HepG2 (cell line): ENCODE measurements around the gene EIF3A. TPM values are rescaled to one million over a fixed set of nuclear protein-coding genes. Genes with fewer than 3 reads are reported as not detected.

ENCODE experiments used
- ATF1 ChIP-seq: IDR thresholded peaks from 2 replicates; pipeline ENCODE4 v1.6.1; 2016; ENCODE audit warnings: mild to moderate bottlenecking, control low read depth
- CREB1 ChIP-seq, 2 experiments: fragments of 450-650 bp in 1 of 2; IDR thresholded peaks; 2 replicates each; pipeline ENCODE4 v1.6.1; 2016 to 2017; ENCODE audit warnings: control low read depth in 1 of 2, mild to moderate bottlenecking in 1 of 2, missing compliant biosample characterization in 1 of 2, missing genetic modification characterization in 1 of 2
- FLYWCH1 ChIP-seq: sonication (generic); formaldehyde crosslinking; IDR thresholded peaks from 2 replicates; pipeline ENCODE4 v1.8.1; 2023; ENCODE audit warnings: mild to moderate bottlenecking, missing genetic modification reagents
- FOXA3 ChIP-seq: IDR thresholded peaks from 2 replicates; pipeline ENCODE4 v1.6.1; 2016; ENCODE audit warnings: missing genetic modification reagents, missing compliant biosample characterization
- FOXO1 ChIP-seq: sonication (generic); formaldehyde crosslinking; IDR thresholded peaks from 2 replicates; pipeline ENCODE4 v1.4.0; 2020; ENCODE audit warnings: missing genetic modification reagents
- GLMP ChIP-seq: sonication (generic); formaldehyde crosslinking; IDR thresholded peaks from 2 replicates; pipeline ENCODE4 v1.9.0; 2021; ENCODE audit warnings: missing genetic modification reagents, mild to moderate bottlenecking, borderline replicate concordance
- HDAC1 ChIP-seq: sonication (generic); formaldehyde crosslinking; IDR thresholded peaks from 2 replicates; pipeline ENCODE4 v1.5.1; 2020; ENCODE audit warnings: mild to moderate bottlenecking, missing genetic modification reagents
- HOMEZ ChIP-seq: IDR thresholded peaks from 2 replicates; pipeline ENCODE4 v1.6.1; 2016; ENCODE audit warnings: low read depth
- IKZF1 ChIP-seq: fragments of 450-650 bp; IDR thresholded peaks from 2 replicates; pipeline ENCODE4 v1.7.1; 2016
- IKZF5 ChIP-seq: IDR thresholded peaks from 2 replicates; pipeline ENCODE4 v1.6.1; 2018; ENCODE audit warnings: missing genetic modification reagents, mild to moderate bottlenecking, missing compliant biosample characterization
- POLR2G ChIP-seq: fragments of 200-400 bp; formaldehyde crosslinking; IDR thresholded peaks from 2 replicates; pipeline ENCODE4 v1.6.1; 2018; ENCODE audit warnings: mild to moderate bottlenecking, low read depth, low read length, moderate library complexity
- RBFOX2 ChIP-seq: fragments of 200-400 bp; formaldehyde crosslinking; IDR thresholded peaks from 2 replicates; pipeline ENCODE4 v1.6.1; 2017; ENCODE audit warnings: low read depth, mild to moderate bottlenecking, low read length
- RNF2 ChIP-seq: fragments of 450-650 bp; conservative IDR thresholded peaks from 2 replicates; pipeline ENCODE4 v1.6.1; 2016; ENCODE audit warnings: low read depth
- ZFP41 ChIP-seq: sonication (generic); formaldehyde crosslinking; IDR thresholded peaks from 2 replicates; pipeline ENCODE4 v1.4.0; 2020; ENCODE audit warnings: mild to moderate bottlenecking, missing genetic modification reagents, borderline replicate concordance
- ZNF121 ChIP-seq: sonication (generic); formaldehyde crosslinking; IDR thresholded peaks from 2 replicates; pipeline ENCODE4 v1.5.0; 2020; ENCODE audit warnings: mild to moderate bottlenecking, missing genetic modification reagents
- ZNF431 ChIP-seq: sonication (generic); formaldehyde crosslinking; IDR thresholded peaks from 2 replicates; pipeline ENCODE4 v1.9.0; 2022; ENCODE audit warnings: missing genetic modification reagents, low read depth, mild to moderate bottlenecking, borderline replicate concordance
- ZNF451 ChIP-seq: sonication (generic); formaldehyde crosslinking; IDR thresholded peaks from 2 replicates; pipeline ENCODE4 v1.5.0; 2020; ENCODE audit warnings: mild to moderate bottlenecking, missing genetic modification reagents
- ZNF460 ChIP-seq: sonication (generic); formaldehyde crosslinking; IDR thresholded peaks from 2 replicates; pipeline ENCODE4 v1.5.1; 2020; ENCODE audit warnings: missing genetic modification reagents, mild to moderate bottlenecking, borderline replicate concordance
- ZNF614 ChIP-seq: IDR thresholded peaks from 2 replicates; pipeline ENCODE4 v1.6.1; 2018; ENCODE audit warnings: missing biosample characterization, missing genetic modification reagents, inconsistent platforms, borderline replicate concordance
- ZNF629 ChIP-seq: sonication (generic); formaldehyde crosslinking; conservative IDR thresholded peaks from 2 replicates; pipeline ENCODE4 v1.5.0; 2020; ENCODE audit warnings: missing genetic modification reagents
- polyA plus RNA-seq, 8 experiments: library from polyadenylated mRNA; depleted of rRNA in 3 of 8; stranded (reverse) in 7 of 8; unstranded in 1 of 8; fragments of >200 nt; fragmentation: Illumina TruSeq in 4 of 8; extraction: Trizol in 4 of 8; gene quantifications; 2 replicates each; pipeline versions ENCODE4 v1.2.1 to v1.2.3, GENCODE V29; 2011 to 2016; ENCODE audit warnings: low read depth in 4 of 8, missing spikeins in 1 of 8, mixed read lengths in 1 of 8; ENCODE audit not compliant: insufficient read depth in 1 of 8
- total RNA-seq, 5 experiments: library from RNA; depleted of rRNA; stranded (reverse); fragments of >200 nt; fragmentation: Illumina TruSeq; extraction: Trizol; gene quantifications; 2 replicates each; pipeline ENCODE4 v1.2.3, GENCODE V29; 2016; ENCODE audit warnings: low read depth in 1 of 5
- TF ChIP-seq, protein P1 (sequence below): IDR thresholded peaks from 2 replicates; pipeline ENCODE4 v1.6.1; 2016; ENCODE audit warnings: mild to moderate bottlenecking
- TF ChIP-seq, protein P2 (sequence below): sonication (generic); formaldehyde crosslinking; IDR thresholded peaks from 2 replicates; pipeline ENCODE4 v1.5.1; 2020; ENCODE audit warnings: missing genetic modification reagents, mild to moderate bottlenecking, borderline replicate concordance

EIF3A gene
- total and polyA plus RNA-seq, 2 of the 13 experiments (the other 11 are each of a cell fraction or from before 2014, with no cell fraction given) = 25.6 to 117 TPM

- TF ChIP-seq POLR2G (no peak), ZNF629 (no peak), ZFP41 (CRISPR knock-in tag) (no peak), ZNF451 (CRISPR knock-in tag) (no peak), IKZF1 (no peak), RBFOX2 (no peak), FOXA3 (CRISPR knock-in tag) (peak; percentile 90), RNF2 (no peak), FLYWCH1 (CRISPR knock-in tag) (no peak), ZNF431 (peak; percentile 77; the same call in 1 of the 2 replicates), GLMP (CRISPR knock-in tag) (no peak), IKZF5 (CRISPR knock-in tag) (peak; percentile 87), FOXO1 (peak; percentile 92), HOMEZ (CRISPR knock-in tag) (0 out of 2 replicates have a peak, but pooled peaks have one; percentile 54), HDAC1 (peak; percentile 85), CREB1 (IDR thresholded peaks at IDR 0.05) (no peak), CREB1 (CRISPR knock-in tag; IDR thresholded peaks at IDR 0.05) (peak; percentile 82), ZNF121 (CRISPR knock-in tag) (no peak), ATF1 (peak; percentile 65; the same call in 1 of the 2 replicates), ZNF460 (CRISPR knock-in tag) (peak; percentile 18; the same call in 1 of the 2 replicates), ZNF614 (peak; percentile 62; the same call in 1 of the 2 replicates)
- TF ChIP-seq, protein P1, sequence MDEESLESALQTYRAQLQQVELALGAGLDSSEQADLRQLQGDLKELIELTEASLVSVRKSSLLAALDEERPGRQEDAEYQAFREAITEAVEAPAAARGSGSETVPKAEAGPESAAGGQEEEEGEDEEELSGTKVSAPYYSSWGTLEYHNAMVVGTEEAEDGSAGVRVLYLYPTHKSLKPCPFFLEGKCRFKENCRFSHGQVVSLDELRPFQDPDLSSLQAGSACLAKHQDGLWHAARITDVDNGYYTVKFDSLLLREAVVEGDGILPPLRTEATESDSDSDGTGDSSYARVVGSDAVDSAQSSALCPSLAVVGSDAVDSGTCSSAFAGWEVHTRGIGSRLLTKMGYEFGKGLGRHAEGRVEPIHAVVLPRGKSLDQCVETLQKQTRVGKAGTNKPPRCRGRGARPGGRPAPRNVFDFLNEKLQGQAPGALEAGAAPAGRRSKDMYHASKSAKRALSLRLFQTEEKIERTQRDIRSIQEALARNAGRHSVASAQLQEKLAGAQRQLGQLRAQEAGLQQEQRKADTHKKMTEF (CRISPR knock-in tag) = peak; percentile 94
- TF ChIP-seq, protein P2, sequence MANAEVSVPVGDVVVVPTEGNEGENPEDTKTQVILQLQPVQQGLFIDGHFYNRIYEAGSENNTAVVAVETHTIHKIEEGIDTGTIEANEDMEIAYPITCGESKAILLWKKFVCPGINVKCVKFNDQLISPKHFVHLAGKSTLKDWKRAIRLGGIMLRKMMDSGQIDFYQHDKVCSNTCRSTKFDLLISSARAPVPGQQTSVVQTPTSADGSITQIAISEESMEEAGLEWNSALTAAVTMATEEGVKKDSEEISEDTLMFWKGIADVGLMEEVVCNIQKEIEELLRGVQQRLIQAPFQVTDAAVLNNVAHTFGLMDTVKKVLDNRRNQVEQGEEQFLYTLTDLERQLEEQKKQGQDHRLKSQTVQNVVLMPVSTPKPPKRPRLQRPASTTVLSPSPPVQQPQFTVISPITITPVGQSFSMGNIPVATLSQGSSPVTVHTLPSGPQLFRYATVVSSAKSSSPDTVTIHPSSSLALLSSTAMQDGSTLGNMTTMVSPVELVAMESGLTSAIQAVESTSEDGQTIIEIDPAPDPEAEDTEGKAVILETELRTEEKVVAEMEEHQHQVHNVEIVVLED (CRISPR knock-in tag) = peak; percentile 54; the same call in 1 of the 2 replicates
Observed at GRCh38 chr10:119120413-119120867, 39.8 kb upstream of the EIF3A start (continued).
